IMR-90 (cell line): ENCODE results near the gene CCDC38. TPM values are rescaled to one million over a fixed set of nuclear protein-coding genes. Genes with fewer than 3 reads are reported as not detected.

Experiments
- ATAC-seq: fragments of 200-7000 bp; cut with Tn5 transposase; 2 replicates; pipeline ENCODE4 v1.9.1; 2020; ENCODE audit warnings: low read depth, mild to moderate bottlenecking, moderate library complexity
- BruUV-seq: library from RNA; stranded (reverse); fragments of 400-500 nt; replicated peaks from 2 replicates; lab custom pipeline; 2021; lab: Mats Ljungman, UMichigan
- CTCF ChIA-PET: fragments of 300-600 bp; formaldehyde crosslinking; extraction: SDS; loops from one replicate; lab custom pipeline; 2021; ENCODE audit warnings: antibody characterized with exemption; lab: Yijun Ruan, JAX
- POLR2A ChIA-PET: fragments of 300-600 bp; sonication (Branson Sonifier 250); formaldehyde crosslinking; loops from one replicate; lab custom pipeline; 2022; ENCODE audit warnings: antibody characterized with exemption; ENCODE audit not compliant: unreplicated experiment; lab: Charles Lee
- DNase-seq: peaks from one replicate; pipeline ENCODE4 v3.0.0; 2013
- H2AFZ ChIP-seq: replicated peaks from 2 replicates; pipeline ENCODE3; 2013; ENCODE audit warnings: low read length, mild to moderate bottlenecking; ENCODE audit not compliant: poor library complexity
- H2AK5ac ChIP-seq: 2 replicates; pipeline ENCODE4 v1.6.1; 2013; ENCODE audit warnings: low read depth, low read length, inconsistent platforms
- H2AK9ac ChIP-seq: replicated peaks from 2 replicates; pipeline ENCODE3; 2013; ENCODE audit warnings: mild to moderate bottlenecking, low read depth, low read length, moderate library complexity; ENCODE audit not compliant: poor library complexity
- H2BK120ac ChIP-seq: 2 replicates; pipeline ENCODE4 v1.6.1; 2013; ENCODE audit warnings: low read depth, low read length, inconsistent platforms
- H2BK15ac ChIP-seq: 3 replicates; pipeline ENCODE4 v1.6.1; 2013; ENCODE audit warnings: low read depth, low read length, inconsistent platforms
- H2BK20ac ChIP-seq: 2 replicates; pipeline ENCODE4 v1.6.1; 2013; ENCODE audit warnings: low read depth, mild to moderate bottlenecking, inconsistent platforms, low read length, moderate library complexity
- H2BK5ac ChIP-seq: 2 replicates; pipeline ENCODE4 v1.6.1; 2013; ENCODE audit warnings: mild to moderate bottlenecking, low read depth, low read length, inconsistent platforms; ENCODE audit not compliant: poor library complexity, severe bottlenecking
- H3K14ac ChIP-seq: replicated peaks from 2 replicates; pipeline ENCODE4 v1.6.1; 2013; ENCODE audit warnings: low read depth, low read length, inconsistent platforms
- H3K18ac ChIP-seq: 2 replicates; pipeline ENCODE4 v1.6.1; 2013; ENCODE audit warnings: low read depth, low read length, control low read depth
- H3K23ac ChIP-seq: 2 replicates; pipeline ENCODE4 v1.6.1; 2013; ENCODE audit warnings: low read depth, low read length, inconsistent platforms
- H3K27ac ChIP-seq: 2 replicates; pipeline ENCODE4 v1.5.1; 2013; ENCODE audit warnings: mild to moderate bottlenecking, control low read depth, low read length; ENCODE audit not compliant: insufficient read depth
- H3K27me3 ChIP-seq: 2 replicates; pipeline ENCODE4 v1.6.1; 2013; ENCODE audit warnings: low read length; ENCODE audit not compliant: control insufficient read depth, insufficient read depth
- H3K36me3 ChIP-seq: 2 replicates; pipeline ENCODE4 v1.6.1; 2013; ENCODE audit warnings: low read length, mixed read lengths; ENCODE audit not compliant: control insufficient read depth, insufficient read depth
- H3K4ac ChIP-seq: 2 replicates; pipeline ENCODE4 v1.6.1; 2013; ENCODE audit warnings: low read depth, low read length, inconsistent platforms
- H3K4me1 ChIP-seq: 2 replicates; pipeline ENCODE4 v1.6.1; 2013; ENCODE audit warnings: low read length, mixed read lengths; ENCODE audit not compliant: control insufficient read depth, insufficient read depth
- H3K4me2 ChIP-seq: 2 replicates; pipeline ENCODE4 v1.6.1; 2013; ENCODE audit warnings: low read depth, mild to moderate bottlenecking, control low read depth, low read length, moderate library complexity
- H3K4me3 ChIP-seq: 2 replicates; pipeline ENCODE4 v1.5.1; 2013; ENCODE audit warnings: low read depth, mild to moderate bottlenecking, control low read depth, low read length, moderate library complexity; ENCODE audit not compliant: insufficient read depth
- H3K56ac ChIP-seq: 2 replicates; pipeline ENCODE4 v1.6.1; 2013; ENCODE audit warnings: low read length, inconsistent platforms; ENCODE audit not compliant: insufficient read depth; ENCODE audit errors: extremely low read depth
- H3K79me1 ChIP-seq, 2 experiments: 2 replicates each; pipeline ENCODE4 v1.6.1; 2013; ENCODE audit warnings: low read length in 2 of 2, inconsistent platforms in 1 of 2, low read depth in 1 of 2
- H3K9ac ChIP-seq: 2 replicates; pipeline ENCODE4 v1.6.1; 2013; ENCODE audit warnings: low read depth, low read length, control low read depth
- H3K9me1 ChIP-seq: 2 replicates; pipeline ENCODE4 v1.6.1; 2013; ENCODE audit warnings: low read length, inconsistent platforms; ENCODE audit not compliant: insufficient read depth
- H3K9me3 ChIP-seq: 2 replicates; pipeline ENCODE4 v1.6.1; 2013; ENCODE audit warnings: low read length; ENCODE audit not compliant: control insufficient read depth, insufficient read depth
- H4K20me1 ChIP-seq: 2 replicates; pipeline ENCODE4 v1.6.1; 2013; ENCODE audit warnings: low read length, inconsistent platforms; ENCODE audit not compliant: insufficient read depth
- H4K5ac ChIP-seq: 2 replicates; pipeline ENCODE4 v1.6.1; 2013; ENCODE audit warnings: mild to moderate bottlenecking, low read depth, low read length, control low read depth
- H4K8ac ChIP-seq, 2 experiments: 2 replicates each; pipeline ENCODE4 v1.6.1; 2013; ENCODE audit warnings: low read depth in 2 of 2, low read length in 2 of 2, control low read depth in 1 of 2, inconsistent platforms in 1 of 2
- H4K91ac ChIP-seq: 2 replicates; pipeline ENCODE4 v1.6.1; 2013; ENCODE audit warnings: low read depth, low read length, inconsistent platforms; ENCODE audit not compliant: insufficient read depth
- BHLHE40 ChIP-seq: fragments of 150-350 bp; IDR thresholded peaks from 2 replicates; pipeline ENCODE4 v1.6.1; 2016; ENCODE audit warnings: mild to moderate bottlenecking, low read depth, low read length
- CEBPB ChIP-seq: IDR thresholded peaks from 2 replicates; pipeline ENCODE4 v1.6.1; 2012; ENCODE audit warnings: low read depth, low read length, improper control_type of control experiment
- CHD1 ChIP-seq: IDR thresholded peaks from 2 replicates; pipeline ENCODE4 v1.6.1; 2012; ENCODE audit warnings: low read depth, low read length, improper control_type of control experiment
- CTCF ChIP-seq: conservative IDR thresholded peaks from 2 replicates; pipeline ENCODE4 v1.5.1; 2012; ENCODE audit warnings: mild to moderate bottlenecking, low read depth, low read length, improper control_type of control experiment
- FOS ChIP-seq: fragments of 150-350 bp; IDR thresholded peaks from 2 replicates; pipeline ENCODE4 v1.6.1; 2016; ENCODE audit warnings: low read depth, low read length
- MAFK ChIP-seq: IDR thresholded peaks from 2 replicates; pipeline ENCODE4 v1.6.1; 2012; ENCODE audit warnings: low read depth, low read length, improper control_type of control experiment
- MAZ ChIP-seq: IDR thresholded peaks from 2 replicates; pipeline ENCODE4 v1.6.1; 2012; ENCODE audit warnings: low read depth, mild to moderate bottlenecking, low read length, improper control_type of control experiment, moderate library complexity, borderline replicate concordance
- MXI1 ChIP-seq: IDR thresholded peaks from 2 replicates; pipeline ENCODE4 v1.6.1; 2012; ENCODE audit warnings: low read depth, mild to moderate bottlenecking, low read length, moderate library complexity, borderline replicate concordance
- NFE2L2 ChIP-seq: fragments of 150-350 bp; IDR thresholded peaks from 2 replicates; pipeline ENCODE4 v1.6.1; 2016; ENCODE audit warnings: low read depth, mild to moderate bottlenecking, low read length
- POLR2A ChIP-seq: IDR thresholded peaks from 2 replicates; pipeline ENCODE4 v1.6.1; 2012; ENCODE audit warnings: mild to moderate bottlenecking, low read depth, low read length
- RAD21 ChIP-seq: IDR thresholded peaks from 2 replicates; pipeline ENCODE4 v1.6.1; 2012; ENCODE audit warnings: low read length, improper control_type of control experiment
- RCOR1 ChIP-seq: IDR thresholded peaks from 2 replicates; pipeline ENCODE4 v1.6.1; 2012; ENCODE audit warnings: mild to moderate bottlenecking, low read length, improper control_type of control experiment; ENCODE audit not compliant: insufficient replicate concordance
- RFX5 ChIP-seq: IDR thresholded peaks from 2 replicates; pipeline ENCODE4 v1.8.0; 2012; ENCODE audit warnings: low read depth, mild to moderate bottlenecking, low read length, moderate library complexity
- SMC3 ChIP-seq: fragments of 150-350 bp; IDR thresholded peaks from 2 replicates; pipeline ENCODE4 v1.6.1; 2016; ENCODE audit warnings: low read depth, mild to moderate bottlenecking, antibody characterized with exemption, low read length, moderate library complexity
- WGBS, 2 experiments: methylation state at CpG; one replicate each; pipeline versions ENCODE4 v1.1.5 to v1.1.7; 2013; ENCODE audit warnings: missing lambda C conversion rate in 2 of 2; ENCODE audit not compliant: insufficient read length in 1 of 2; ENCODE audit errors: extremely low coverage in 2 of 2; 5-methylcytosine and 5-hydroxymethylcytosine counted together
- dilution Hi-C: fragments of 300-500 bp; cut with HindIII; formaldehyde crosslinking; loops from one replicate; pipeline ENCODE4 v1.14.3; 2018; ENCODE audit warnings: low sequenced_read_pairs; ENCODE audit not compliant: unreplicated experiment
- in situ Hi-C: fragments of 300-500 bp; cut with MboI; formaldehyde crosslinking; loops from 3 replicates; pipeline ENCODE4 v1.14.3; 2019; ENCODE audit warnings: low sequenced_read_pairs, inconsistent platforms, mixed read lengths
- intact Hi-C: fragments of 100-400 bp; cut with micrococcal nuclease; formaldehyde crosslinking; loops from 2 replicates; pipeline ENCODE4 v1.10.0; 2022
- polyA plus RNA-seq, 3 experiments: library from polyadenylated mRNA; depleted of rRNA; stranded (reverse); fragments of >200 nt; gene quantifications; 2 replicates each; pipeline ENCODE4 v1.2.3, GENCODE V29; 2012; ENCODE audit warnings: low replicate concordance in 1 of 3
- total RNA-seq: library from RNA; depleted of rRNA; stranded (reverse); fragments of >200 nt; gene quantifications from 2 replicates; pipeline ENCODE4 v1.2.3, GENCODE V29; 2012
- TF ChIP-seq, protein P1 (sequence below): fragments of 150-350 bp; IDR thresholded peaks from 2 replicates; pipeline ENCODE4 v1.6.1; 2016; ENCODE audit warnings: low read depth, mild to moderate bottlenecking, low read length, moderate library complexity, borderline replicate concordance
- TF ChIP-seq, protein P2 (sequence below): fragments of 150-350 bp; IDR thresholded peaks from 2 replicates; pipeline ENCODE4 v1.6.1; 2017; ENCODE audit warnings: mild to moderate bottlenecking, antibody characterized with exemption, low read length, low read depth

Gene CCDC38
- total and polyA plus RNA-seq, 2 of the 4 experiments (the other 2 are of a cell fraction) = not detected

- no peak overlapping the region for H3K4me2 ChIP-seq
- H2BK5ac ChIP-seq = no peak overlapping the region
- no peaks in the 10 kb centered on the region for H3K9me1 ChIP-seq
- H2AFZ ChIP-seq = no peak overlapping the region
- H3K36me3 ChIP-seq = no peaks in the 10 kb centered on the region
- TF ChIP-seq FOS (no peak), MAZ (no peak), MAFK (no peak), RFX5 (no peak), CHD1 (no peak), RAD21 (no peak), SMC3 (no peak), MXI1 (no peak), CEBPB (no peak), NFE2L2 (no peak), POLR2A (no peak), RCOR1 (no peak), BHLHE40 (no peak), CTCF (no peak)
- TF ChIP-seq, protein P1, sequence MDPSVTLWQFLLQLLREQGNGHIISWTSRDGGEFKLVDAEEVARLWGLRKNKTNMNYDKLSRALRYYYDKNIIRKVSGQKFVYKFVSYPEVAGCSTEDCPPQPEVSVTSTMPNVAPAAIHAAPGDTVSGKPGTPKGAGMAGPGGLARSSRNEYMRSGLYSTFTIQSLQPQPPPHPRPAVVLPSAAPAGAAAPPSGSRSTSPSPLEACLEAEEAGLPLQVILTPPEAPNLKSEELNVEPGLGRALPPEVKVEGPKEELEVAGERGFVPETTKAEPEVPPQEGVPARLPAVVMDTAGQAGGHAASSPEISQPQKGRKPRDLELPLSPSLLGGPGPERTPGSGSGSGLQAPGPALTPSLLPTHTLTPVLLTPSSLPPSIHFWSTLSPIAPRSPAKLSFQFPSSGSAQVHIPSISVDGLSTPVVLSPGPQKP = no peak
- TF ChIP-seq, protein P2, sequence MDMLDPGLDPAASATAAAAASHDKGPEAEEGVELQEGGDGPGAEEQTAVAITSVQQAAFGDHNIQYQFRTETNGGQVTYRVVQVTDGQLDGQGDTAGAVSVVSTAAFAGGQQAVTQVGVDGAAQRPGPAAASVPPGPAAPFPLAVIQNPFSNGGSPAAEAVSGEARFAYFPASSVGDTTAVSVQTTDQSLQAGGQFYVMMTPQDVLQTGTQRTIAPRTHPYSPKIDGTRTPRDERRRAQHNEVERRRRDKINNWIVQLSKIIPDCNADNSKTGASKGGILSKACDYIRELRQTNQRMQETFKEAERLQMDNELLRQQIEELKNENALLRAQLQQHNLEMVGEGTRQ = no peak
- peaks cover 8% of the 10 kb centered on the region for H3K27me3 ChIP-seq
- no peak overlapping the region for H3K14ac ChIP-seq
- no peak overlapping the region for H3K9ac ChIP-seq
- no peak overlapping the region for H4K5ac ChIP-seq
- H3K79me1 ChIP-seq = no peaks in the 10 kb centered on the region
- H3K9me3 ChIP-seq = no peaks in the 10 kb centered on the region
- H2BK15ac ChIP-seq = no peak overlapping the region
- dilution Hi-C loops (no loop called here), in situ Hi-C loops (no loop called here), intact Hi-C loops (no loop called here)
- no peak overlapping the region for H2AK9ac ChIP-seq
- H3K18ac ChIP-seq = no peak overlapping the region
- no peak overlapping the region for H2BK120ac ChIP-seq
- H3K23ac ChIP-seq = no peak overlapping the region
- ATAC-seq (no peak), DNase-seq (no peak)
- H4K20me1 ChIP-seq = no peaks in the 10 kb centered on the region
- H3K56ac ChIP-seq = no peak overlapping the region
- no peak overlapping the region for H4K8ac ChIP-seq
- BruUV-seq = no TSS peak
- no peak overlapping the region for H3K4me3 ChIP-seq
- H2BK20ac ChIP-seq = no peak overlapping the region
- ChIA-PET POLR2A (no interaction called here), CTCF (no interaction called here)
- H3K4ac ChIP-seq = no peak overlapping the region
- no peaks in the 10 kb centered on the region for H3K4me1 ChIP-seq
- H2AK5ac ChIP-seq = no peak overlapping the region
- 96% methylated on average over 4 of the region's 11 CpGs; no CpG with 5 or more reads in 1 of the 2 experiments for WGBS, 2 experiments
- no peak overlapping the region for H4K91ac ChIP-seq
- no peak overlapping the region for H3K27ac ChIP-seq
Measured at GRCh38 chr12:95977764-95978305, 35.4 kb upstream of the CCDC38 start.
